Mesendoderm (in vitro differentiated cells): ENCODE results near the gene RNFT2.
"Not testable (repeated sequence)": the region's sequence is repeated elsewhere in the genome, so short reads cannot be mapped to it uniquely, and the experiment has no call there.

Source experiments
- DNase-seq: peaks from one replicate; pipeline ENCODE4 v3.0.0; 2013
- H2AK5ac ChIP-seq: 2 replicates; pipeline ENCODE4 v1.6.1; 2013; ENCODE audit warnings: low read length, inconsistent platforms
- H2BK120ac ChIP-seq: 2 replicates; pipeline ENCODE4 v1.6.1; 2013; ENCODE audit warnings: low read depth, mild to moderate bottlenecking, low read length, moderate library complexity, mixed read lengths
- H2BK15ac ChIP-seq: replicated peaks from 2 replicates; pipeline ENCODE4 v1.6.1; 2013; ENCODE audit warnings: low read depth, mild to moderate bottlenecking, moderate library complexity
- H2BK5ac ChIP-seq: 2 replicates; pipeline ENCODE4 v1.6.1; 2013; ENCODE audit warnings: low read length, inconsistent platforms
- H3K18ac ChIP-seq: 2 replicates; pipeline ENCODE4 v1.6.1; 2013; ENCODE audit warnings: mild to moderate bottlenecking, low read length, mixed read lengths
- H3K23ac ChIP-seq: one replicate; pipeline ENCODE4 v1.6.1; 2013; ENCODE audit warnings: low read length
- H3K27ac ChIP-seq: 2 replicates; pipeline ENCODE4 v1.5.1; 2013; ENCODE audit warnings: low read depth, mild to moderate bottlenecking, inconsistent platforms, low read length, moderate library complexity
- H3K27me3 ChIP-seq: 2 replicates; pipeline ENCODE4 v1.6.1; 2013; ENCODE audit warnings: low read length, control low read depth, mild to moderate bottlenecking, inconsistent platforms; ENCODE audit not compliant: insufficient read depth, poor library complexity
- H3K36me3 ChIP-seq: 2 replicates; pipeline ENCODE4 v1.6.1; 2013; ENCODE audit warnings: low read length, inconsistent platforms; ENCODE audit not compliant: control insufficient read depth, insufficient read depth
- H3K4ac ChIP-seq: one replicate; pipeline ENCODE4 v1.6.1; 2013; ENCODE audit warnings: low read depth, mild to moderate bottlenecking, low read length, moderate library complexity
- H3K4me1 ChIP-seq: 2 replicates; pipeline ENCODE4 v1.6.1; 2013; ENCODE audit warnings: low read depth, low read length, inconsistent platforms; ENCODE audit not compliant: control insufficient read depth
- H3K4me2 ChIP-seq: 2 replicates; pipeline ENCODE4 v1.6.1; 2013; ENCODE audit warnings: low read length
- H3K4me3 ChIP-seq: 2 replicates; pipeline ENCODE4 v1.5.1; 2013; ENCODE audit warnings: mild to moderate bottlenecking, low read length
- H3K56ac ChIP-seq: one replicate; pipeline ENCODE4 v1.6.1; 2013; ENCODE audit warnings: low read length
- H3K79me1 ChIP-seq: 2 replicates; pipeline ENCODE4 v1.6.1; 2013; ENCODE audit warnings: low read length, inconsistent platforms
- H3K79me2 ChIP-seq: 2 replicates; pipeline ENCODE4 v1.6.1; 2013; ENCODE audit warnings: mild to moderate bottlenecking, low read length; ENCODE audit not compliant: control insufficient read depth, insufficient read depth
- H3K9ac ChIP-seq: 2 replicates; pipeline ENCODE4 v1.6.1; 2013; ENCODE audit warnings: low read length, inconsistent platforms
- H4K5ac ChIP-seq: one replicate; pipeline ENCODE4 v1.6.1; 2013; ENCODE audit warnings: low read length
- H4K8ac ChIP-seq: one replicate; pipeline ENCODE4 v1.6.1; 2013; ENCODE audit warnings: low read depth, mild to moderate bottlenecking, control low read depth, low read length, moderate library complexity
- WGBS: extraction: QIAGEN DNeasy Blood & Tissue Kit; methylation state at CpG from one replicate; pipeline ENCODE4 v1.1.7; 2013; ENCODE audit warnings: low lambda C conversion rate, missing lambda C conversion rate; ENCODE audit not compliant: insufficient coverage; ENCODE audit errors: extremely low coverage; 5-methylcytosine and 5-hydroxymethylcytosine counted together

RNFT2 gene

GRCh38 chr12:116813271-116814041 is 75.3 kb downstream of the RNFT2 start:
- Histone ChIP-seq H3K4me3 (no peak overlapping the region), H3K23ac (no peak overlapping the region), H3K36me3 (no peaks in the 10 kb centered on the region), H2AK5ac (no peak overlapping the region), H3K79me2 (no peaks in the 10 kb centered on the region), H2BK5ac (no peak overlapping the region), H3K4me1 (peaks cover under 1% of the 10 kb centered on the region), H3K4ac (no peak overlapping the region), H3K79me1 (peaks cover under 1% of the 10 kb centered on the region), H3K9ac (no peak overlapping the region), H3K27ac (no peak overlapping the region), H4K8ac (no peak overlapping the region), H3K4me2 (no peak overlapping the region), H3K27me3 (no peaks in the 10 kb centered on the region), H2BK120ac (no peak overlapping the region), H3K56ac (no peak overlapping the region), H3K18ac (no peak overlapping the region), H2BK15ac (no peak overlapping the region), H4K5ac (no peak overlapping the region)
- DNase-seq, result no peak
- WGBS, result no CpG with 5 or more reads among the region's 7 CpGs

GRCh38 chr12:116814766-116815165 is 76.7 kb downstream of the RNFT2 start:
- H3K27me3 ChIP-seq, H3K18ac ChIP-seq, H3K79me2 ChIP-seq, H3K56ac ChIP-seq, H3K4ac ChIP-seq, H2BK5ac ChIP-seq, H3K4me3 ChIP-seq, H3K79me1 ChIP-seq, DNase-seq, H3K27ac ChIP-seq, H4K5ac ChIP-seq, H3K4me1 ChIP-seq, H3K4me2 ChIP-seq, H2AK5ac ChIP-seq, H3K36me3 ChIP-seq, H3K9ac ChIP-seq, H3K23ac ChIP-seq, H2BK15ac ChIP-seq, H4K8ac ChIP-seq, H2BK120ac ChIP-seq: not testable (repeated sequence)
- no CpG with 5 or more reads among the region's 10 CpGs for WGBS

- peaks cover 3% of the 10 kb centered on the region for H3K79me1 ChIP-seq
- DNase-seq, result no peak
- H3K23ac ChIP-seq, result no peak overlapping the region
- H3K27me3 ChIP-seq, result no peaks in the 10 kb centered on the region
- no peak overlapping the region for H2BK120ac ChIP-seq
- no peak overlapping the region for H3K4ac ChIP-seq
- no peak overlapping the region for H2AK5ac ChIP-seq
- H3K79me2 ChIP-seq, result no peaks in the 10 kb centered on the region
- H3K36me3 ChIP-seq, result no peaks in the 10 kb centered on the region
- peak overlapping the region; percentile 93 for H3K56ac ChIP-seq
- peak overlapping the region; percentile 100 for H3K4me2 ChIP-seq
- peaks cover 3% of the 10 kb centered on the region for H3K4me1 ChIP-seq
- no peak overlapping the region for H3K18ac ChIP-seq
- peak overlapping the region; percentile 96 for H3K9ac ChIP-seq
- H4K8ac ChIP-seq, result no peak overlapping the region
- H3K4me3 ChIP-seq, result peak overlapping the region; percentile 75
- no CpG with 5 or more reads among the region's 11 CpGs for WGBS
- H4K5ac ChIP-seq, result no peak overlapping the region
- H2BK5ac ChIP-seq, result no peak overlapping the region
- H2BK15ac ChIP-seq, result no peak overlapping the region
- peak overlapping the region; percentile 81 for H3K27ac ChIP-seq
Observed at GRCh38 chr12:116818341-116818856, 80.3 kb downstream of the RNFT2 start.

- H4K5ac ChIP-seq, result peak overlapping the region; percentile 100
- H3K9ac ChIP-seq, result peak overlapping the region; percentile 96
- H3K36me3 ChIP-seq, result no peaks in the 10 kb centered on the region
- H4K8ac ChIP-seq, result no peak overlapping the region
- no peak overlapping the region for H2AK5ac ChIP-seq
- peaks cover 3% of the 10 kb centered on the region for H3K4me1 ChIP-seq
- no peak overlapping the region for H3K23ac ChIP-seq
- H2BK5ac ChIP-seq, result peak overlapping the region; percentile 54
- H3K18ac ChIP-seq, result peak overlapping the region; percentile 15
- H2BK120ac ChIP-seq, result no peak overlapping the region
- peak overlapping the region; percentile 81 for H3K27ac ChIP-seq
- no peaks in the 10 kb centered on the region for H3K79me2 ChIP-seq
- H3K4me2 ChIP-seq, result peak overlapping the region; percentile 100
- WGBS, result no CpG with 5 or more reads among the region's 70 CpGs
- peak overlapping the region; percentile 96 for H3K4ac ChIP-seq
- H3K56ac ChIP-seq, result peak overlapping the region; percentile 93
- peak; percentile 97 for DNase-seq
- no peak overlapping the region for H2BK15ac ChIP-seq
- no peaks in the 10 kb centered on the region for H3K27me3 ChIP-seq
- H3K4me3 ChIP-seq, result peak overlapping the region; percentile 75
- peaks cover 3% of the 10 kb centered on the region for H3K79me1 ChIP-seq
Observed at GRCh38 chr12:116818948-116819832, 81.1 kb downstream of the RNFT2 start.

GRCh38 chr12:116820064-116820656 is 82.0 kb downstream of the RNFT2 start:
- Histone ChIP-seq H3K36me3 (no peaks in the 10 kb centered on the region), H3K79me1 (peaks cover 3% of the 10 kb centered on the region), H2BK120ac (no peak overlapping the region), H4K8ac (no peak overlapping the region), H3K79me2 (no peaks in the 10 kb centered on the region), H3K4me2 (no peak overlapping the region), H2BK15ac (no peak overlapping the region), H3K4me3 (no peak overlapping the region), H3K4me1 (peaks cover 3% of the 10 kb centered on the region), H3K27me3 (no peaks in the 10 kb centered on the region), H3K4ac (no peak overlapping the region), H3K18ac (no peak overlapping the region), H3K23ac (no peak overlapping the region), H3K9ac (no peak overlapping the region), H2AK5ac (no peak overlapping the region), H4K5ac (no peak overlapping the region), H3K27ac (no peak overlapping the region), H2BK5ac (no peak overlapping the region), H3K56ac (no peak overlapping the region)
- DNase-seq, result no peak
- WGBS, result no CpG with 5 or more reads among the region's 10 CpGs
